NCI-H446 (cell line): ENCODE measurements around the gene NCAPH2.
"Not testable (repeated sequence)": the region's sequence is repeated elsewhere in the genome, so short reads cannot be mapped to it uniquely, and the experiment has no call there.

ENCODE experiments used
- DNase-seq, 2 experiments: peaks; one replicate each; lab custom pipeline; 2025; lab: John Stamatoyannopoulos, UW

Gene NCAPH2

DNA sequence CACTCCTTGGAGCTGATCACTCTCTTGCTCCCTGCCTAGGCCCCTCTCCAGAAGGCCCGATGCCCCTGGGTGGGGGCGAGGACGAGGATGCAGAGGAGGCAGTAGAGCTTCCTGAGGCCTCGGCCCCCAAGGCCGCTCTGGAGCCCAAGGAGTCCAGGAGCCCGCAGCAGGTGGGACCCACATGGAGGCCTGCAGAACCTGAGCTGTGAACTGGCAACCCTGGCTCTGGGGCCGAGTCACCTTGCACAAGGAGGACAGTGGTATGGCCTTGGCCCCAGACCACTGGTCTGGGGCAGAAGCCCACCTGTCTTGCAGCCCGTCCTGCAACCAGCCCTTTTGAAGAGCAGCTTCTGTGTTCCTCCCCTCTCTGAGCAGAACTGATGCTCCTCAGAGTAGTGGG lies 11.1 kb downstream of the NCAPH2 start:
- DNase-seq, result no peak

DNA sequence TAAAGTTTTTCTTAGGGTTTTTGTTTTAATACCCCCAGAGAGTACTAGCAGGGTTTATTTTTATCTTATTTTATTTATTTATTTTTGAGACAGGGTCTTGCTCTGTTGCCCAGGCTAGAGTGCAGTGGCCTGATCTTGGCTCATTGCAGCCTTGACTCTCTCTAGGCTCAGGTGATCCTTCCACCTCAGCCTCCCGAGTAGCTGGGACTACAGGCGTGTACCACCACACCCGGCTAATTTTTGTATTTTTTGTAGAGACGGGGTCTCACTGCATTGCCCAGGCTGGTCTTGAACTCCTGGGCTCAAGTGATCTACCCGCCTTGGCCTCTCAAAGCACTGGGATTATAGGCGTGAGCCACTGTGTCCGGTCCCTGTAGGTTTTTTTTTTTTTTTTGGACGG lies 12.2 kb downstream of the NCAPH2 start:
- not testable (repeated sequence) for DNase-seq

DNA sequence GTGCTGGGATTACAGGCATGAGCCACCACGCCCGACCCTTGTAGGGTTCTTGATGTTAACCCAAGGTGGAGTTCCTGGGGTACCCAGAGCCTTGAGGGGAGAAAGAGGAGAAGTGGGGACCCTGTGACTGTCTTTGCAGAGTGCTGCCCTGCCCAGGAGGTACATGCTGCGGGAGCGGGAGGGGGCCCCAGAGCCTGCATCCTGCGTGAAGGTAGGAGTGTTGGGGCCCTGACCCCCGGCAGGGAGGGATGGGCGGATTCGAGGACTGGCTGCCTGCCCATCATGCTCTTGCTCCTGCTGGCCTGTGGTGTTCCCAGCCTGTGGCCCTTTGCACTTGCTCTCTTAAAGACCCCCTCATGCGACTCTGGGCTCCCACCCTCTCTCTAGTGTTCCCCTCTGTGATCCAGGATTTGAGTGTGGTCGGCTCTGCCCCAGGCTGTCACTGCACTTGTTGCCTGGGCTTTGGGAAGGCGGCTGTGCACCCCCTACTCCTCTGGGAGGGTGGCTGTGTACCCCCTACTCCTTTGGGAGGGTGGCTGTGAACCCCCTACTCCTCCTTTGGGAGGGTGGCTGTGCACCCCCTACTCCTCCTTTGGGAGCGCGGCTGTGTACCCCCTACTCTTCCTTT lies 12.9 kb downstream of the NCAPH2 start:
- DNase-seq, result no peak

DNA sequence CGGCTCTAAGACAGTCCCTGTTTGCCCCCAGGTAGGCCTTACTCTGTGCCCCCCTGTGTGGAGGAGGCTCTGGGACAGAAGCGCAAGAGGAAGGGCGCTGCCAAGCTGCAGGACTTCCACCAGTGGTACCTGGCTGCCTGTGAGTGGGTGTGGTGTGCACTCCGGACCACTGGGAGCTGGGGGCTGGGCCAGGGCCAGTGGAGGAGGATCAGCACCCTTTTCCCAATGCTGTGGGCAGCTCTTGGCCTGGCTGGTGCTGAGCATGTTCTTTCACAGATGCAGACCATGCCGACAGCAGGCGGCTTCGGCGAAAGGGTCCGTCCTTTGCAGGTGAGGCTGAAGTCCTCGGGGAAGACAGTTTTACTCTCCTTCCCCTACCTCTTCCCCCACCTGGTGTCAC lies 13.7 kb downstream of the NCAPH2 start:
- DNase-seq, result no peak

DNA sequence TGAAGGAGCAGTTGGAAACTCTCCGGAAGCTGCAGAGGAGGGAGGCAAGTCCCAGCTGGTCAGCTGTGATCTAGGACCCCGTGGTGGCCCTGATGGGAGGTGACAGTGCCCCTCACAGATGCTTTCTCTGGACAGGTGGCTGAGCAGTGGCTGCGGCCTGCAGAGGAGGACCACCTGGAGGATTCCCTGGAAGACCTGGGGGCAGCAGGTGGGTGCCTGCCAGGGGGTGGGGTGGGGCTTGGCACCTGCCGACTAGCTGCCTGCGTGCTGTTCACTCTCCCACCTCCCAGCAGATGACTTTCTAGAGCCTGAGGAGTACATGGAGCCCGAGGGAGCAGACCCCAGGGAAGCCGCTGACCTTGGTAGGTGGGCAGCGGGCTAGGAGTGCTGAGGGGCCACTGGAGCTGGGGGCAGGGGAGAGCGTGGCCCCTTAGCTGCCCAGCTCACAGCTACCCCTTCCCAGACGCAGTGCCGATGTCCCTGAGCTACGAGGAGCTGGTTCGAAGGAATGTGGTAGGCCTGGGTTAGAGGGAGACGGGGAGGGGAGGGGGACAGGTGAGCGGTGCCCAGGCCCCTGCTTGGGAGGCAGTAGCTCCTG lies 14.3 kb downstream of the NCAPH2 start:
- no peak for DNase-seq

DNA sequence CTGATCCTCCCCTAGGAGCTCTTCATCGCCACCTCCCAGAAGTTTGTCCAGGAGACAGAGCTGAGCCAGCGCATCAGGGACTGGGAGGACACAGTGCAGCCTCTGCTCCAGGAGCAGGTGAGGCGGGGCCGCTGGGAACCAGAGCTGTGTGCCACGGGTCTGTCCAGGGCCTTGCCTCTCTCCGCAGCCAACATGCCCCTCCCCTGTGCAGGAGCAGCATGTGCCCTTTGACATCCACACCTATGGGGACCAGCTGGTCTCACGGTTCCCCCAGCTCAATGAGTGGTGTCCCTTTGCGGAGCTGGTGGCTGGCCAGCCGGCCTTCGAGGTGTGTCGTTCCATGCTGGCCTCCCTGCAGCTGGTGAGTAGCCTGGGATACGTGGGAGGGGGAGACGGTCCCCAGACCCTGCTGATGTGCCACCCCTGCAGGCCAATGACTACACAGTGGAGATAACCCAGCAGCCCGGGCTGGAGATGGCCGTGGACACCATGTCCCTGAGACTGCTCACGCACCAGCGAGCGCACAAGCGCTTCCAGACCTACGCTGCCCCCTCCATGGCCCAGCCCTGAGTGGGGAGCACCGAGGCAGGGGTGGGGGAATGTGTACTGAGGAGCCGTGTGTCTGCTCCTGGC lies 14.9 kb downstream of the NCAPH2 start:
- DNase-seq, result no peak

DNA sequence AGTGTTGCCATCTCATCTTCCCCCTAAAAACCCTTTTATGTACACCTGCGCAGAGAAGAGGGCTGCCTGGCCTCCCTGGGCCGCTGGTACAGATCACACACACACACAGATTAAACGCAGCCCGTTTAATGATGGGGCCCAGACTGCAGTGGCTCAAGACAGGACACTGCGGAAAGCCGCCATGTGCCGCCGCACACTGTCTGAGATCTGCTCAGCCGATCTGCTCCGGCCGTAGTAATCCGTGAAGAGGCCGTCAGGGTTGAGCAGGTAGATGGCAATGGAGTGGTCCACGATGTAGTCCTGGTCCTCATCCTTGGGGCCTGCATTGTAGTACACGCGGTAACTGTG lies 15.4 kb downstream of the NCAPH2 start:
- no peak for DNase-seq

DNA sequence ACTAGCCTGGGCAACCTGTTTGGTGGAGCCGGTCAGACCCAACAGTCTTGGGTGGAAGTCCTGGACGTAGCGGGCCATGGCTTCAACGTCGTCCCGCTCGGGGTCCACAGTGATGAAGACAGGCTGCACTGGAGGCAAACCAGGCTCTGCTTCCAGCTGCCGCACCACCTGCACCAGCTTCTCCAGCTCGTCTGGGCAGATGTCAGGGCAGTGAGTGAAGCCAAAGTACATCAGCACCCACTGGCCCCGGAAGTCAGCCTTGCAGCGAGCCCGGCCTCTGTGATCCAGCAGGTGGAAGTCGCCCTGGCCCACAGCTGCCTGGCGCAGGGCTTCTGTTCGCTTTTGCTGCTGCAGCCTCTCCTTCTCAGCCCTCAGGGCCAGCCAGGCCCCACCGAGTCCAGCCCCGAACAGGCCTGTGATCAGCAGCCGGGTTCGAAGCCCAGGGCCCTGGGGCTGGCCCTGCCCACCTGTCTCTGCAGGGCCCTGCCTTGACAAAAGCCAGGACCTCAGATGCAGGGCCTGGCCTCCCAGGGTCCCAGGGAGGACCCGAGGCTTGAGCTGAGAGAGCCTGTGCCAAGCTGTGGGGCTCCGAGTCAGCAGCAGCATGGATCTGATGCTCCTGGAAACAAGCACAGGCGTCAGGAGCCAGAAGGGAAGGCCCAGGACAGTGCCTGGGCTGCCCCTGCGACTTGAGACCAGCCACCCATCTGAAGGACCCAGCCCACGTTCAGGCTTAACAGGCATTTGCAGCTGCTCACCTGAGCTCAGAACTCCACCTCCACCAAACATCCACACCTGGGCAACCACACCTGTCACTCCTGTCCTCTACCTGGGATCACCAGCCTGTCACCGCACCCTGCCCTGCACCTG lies 16.0 kb downstream of the NCAPH2 start:
- no peak for DNase-seq

DNA sequence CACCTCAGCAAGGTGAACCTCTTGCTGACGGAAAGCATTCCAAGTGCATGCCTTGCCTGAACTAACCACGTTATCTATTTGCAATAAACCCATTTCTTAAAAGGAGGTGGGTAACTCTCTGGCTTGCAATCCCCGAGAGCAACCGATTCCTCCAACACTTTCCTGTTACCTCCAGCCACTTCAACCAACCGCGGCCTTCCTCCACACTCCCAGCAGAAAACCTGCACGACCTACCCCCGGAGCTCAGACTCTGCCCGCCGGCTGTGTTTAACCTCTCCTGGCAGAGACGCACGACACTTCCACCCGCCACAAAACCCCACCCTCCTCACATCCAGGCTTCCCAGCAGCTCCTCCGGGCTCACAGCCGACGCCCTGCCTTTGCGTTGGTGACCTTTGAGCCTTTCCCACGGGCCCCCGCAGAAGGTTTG lies 16.7 kb downstream of the NCAPH2 start:
- DNase-seq, result no peak

DNA sequence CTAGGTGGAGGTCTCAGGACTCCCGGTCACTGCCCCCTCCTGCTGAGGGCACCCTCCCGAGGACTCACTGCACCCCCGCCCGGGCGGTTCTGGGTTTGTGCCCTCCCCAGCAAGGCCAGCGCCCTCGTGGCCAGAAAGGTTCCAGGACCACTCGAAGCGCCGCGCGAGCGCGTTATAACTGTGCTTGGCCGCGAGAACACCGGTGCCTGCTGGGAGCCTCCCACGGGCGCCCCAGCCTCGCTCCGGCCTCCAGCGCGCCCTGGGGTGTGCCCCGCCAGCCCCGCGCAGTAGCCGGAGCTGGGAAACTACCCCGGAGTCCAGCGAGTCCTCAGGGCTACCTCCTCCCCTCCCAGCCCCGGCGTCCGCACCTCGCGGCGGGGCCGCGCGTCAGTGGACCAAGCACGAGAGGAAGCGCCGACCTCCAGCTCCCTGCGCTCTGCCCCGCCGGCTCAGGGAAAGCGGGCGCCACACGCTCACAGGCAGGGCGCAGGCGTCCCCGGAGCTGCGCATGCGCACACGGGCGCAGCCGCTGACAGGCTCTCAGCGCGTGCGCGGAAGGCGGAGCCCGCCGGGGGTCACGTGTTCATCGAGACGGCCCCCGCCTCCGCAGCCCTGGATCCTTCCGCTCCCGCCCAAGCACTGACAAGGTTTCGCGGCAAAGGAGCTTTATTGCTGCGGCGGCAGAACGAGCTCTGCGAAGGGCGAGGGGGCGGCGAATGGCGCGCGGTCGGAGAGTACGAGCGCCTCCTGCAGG lies 17.3 kb downstream of the NCAPH2 start, which contains the start of gene SCO2:
Gene SCO2 (minus strand): TSS at position 495 of the 754 bp plus-strand sequence. CDS start 1,187 bp downstream, outside the sequence.
- DNase-seq, result peak; percentile 93 to 98

DNA sequence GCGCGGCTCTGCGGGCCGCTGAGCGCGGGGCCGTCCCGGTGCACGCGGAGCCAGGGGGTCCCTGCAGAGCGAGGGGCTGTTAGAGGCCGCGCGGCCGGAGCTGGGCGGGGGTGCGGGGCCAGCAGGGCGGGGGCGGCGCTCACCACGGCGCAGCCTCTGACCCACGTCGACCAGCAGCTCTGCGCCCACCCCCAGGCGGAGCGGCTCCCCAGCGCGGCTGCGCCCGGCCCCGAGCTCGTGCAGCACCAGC lies 17.8 kb downstream of the NCAPH2 start:
- DNase-seq, result no peak

DNA sequence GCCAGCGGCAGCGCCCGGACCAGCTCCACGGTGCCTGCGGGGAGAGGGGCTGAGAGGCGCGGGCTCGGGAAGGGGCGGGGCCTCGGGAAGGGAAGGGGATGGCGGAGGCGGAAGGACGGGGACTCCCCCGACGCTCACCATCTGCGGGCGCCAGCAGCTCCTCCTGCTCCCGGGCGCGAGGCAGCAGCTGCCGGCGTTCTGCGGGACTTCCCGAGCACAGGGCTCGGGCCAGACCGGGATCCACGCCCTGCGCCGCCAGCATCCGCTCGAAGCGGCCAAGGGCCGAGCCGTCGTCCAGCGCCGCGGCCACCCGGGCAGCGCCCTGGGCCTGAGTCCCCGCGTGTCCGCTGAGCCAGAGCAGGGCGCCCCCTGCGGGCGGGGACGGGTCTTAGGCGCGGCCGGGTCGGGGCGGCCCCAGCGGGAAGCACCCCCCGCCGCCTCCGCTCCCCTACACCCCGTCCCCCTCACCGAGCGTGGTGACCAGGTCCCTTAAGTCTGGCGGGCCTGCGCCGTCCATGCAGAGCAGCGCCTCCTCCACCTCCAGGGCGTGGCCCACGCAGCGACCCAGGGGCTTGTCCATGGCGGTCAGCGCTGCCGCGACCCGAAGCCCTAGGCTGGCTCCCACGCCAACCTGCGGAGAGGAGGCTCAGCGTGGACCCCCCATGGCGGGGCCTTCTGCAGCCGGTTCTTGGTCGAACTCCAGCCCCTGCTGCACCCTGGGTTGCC lies 18.2 kb downstream of the NCAPH2 start:
- peak; percentile 51 to 76 for DNase-seq

DNA sequence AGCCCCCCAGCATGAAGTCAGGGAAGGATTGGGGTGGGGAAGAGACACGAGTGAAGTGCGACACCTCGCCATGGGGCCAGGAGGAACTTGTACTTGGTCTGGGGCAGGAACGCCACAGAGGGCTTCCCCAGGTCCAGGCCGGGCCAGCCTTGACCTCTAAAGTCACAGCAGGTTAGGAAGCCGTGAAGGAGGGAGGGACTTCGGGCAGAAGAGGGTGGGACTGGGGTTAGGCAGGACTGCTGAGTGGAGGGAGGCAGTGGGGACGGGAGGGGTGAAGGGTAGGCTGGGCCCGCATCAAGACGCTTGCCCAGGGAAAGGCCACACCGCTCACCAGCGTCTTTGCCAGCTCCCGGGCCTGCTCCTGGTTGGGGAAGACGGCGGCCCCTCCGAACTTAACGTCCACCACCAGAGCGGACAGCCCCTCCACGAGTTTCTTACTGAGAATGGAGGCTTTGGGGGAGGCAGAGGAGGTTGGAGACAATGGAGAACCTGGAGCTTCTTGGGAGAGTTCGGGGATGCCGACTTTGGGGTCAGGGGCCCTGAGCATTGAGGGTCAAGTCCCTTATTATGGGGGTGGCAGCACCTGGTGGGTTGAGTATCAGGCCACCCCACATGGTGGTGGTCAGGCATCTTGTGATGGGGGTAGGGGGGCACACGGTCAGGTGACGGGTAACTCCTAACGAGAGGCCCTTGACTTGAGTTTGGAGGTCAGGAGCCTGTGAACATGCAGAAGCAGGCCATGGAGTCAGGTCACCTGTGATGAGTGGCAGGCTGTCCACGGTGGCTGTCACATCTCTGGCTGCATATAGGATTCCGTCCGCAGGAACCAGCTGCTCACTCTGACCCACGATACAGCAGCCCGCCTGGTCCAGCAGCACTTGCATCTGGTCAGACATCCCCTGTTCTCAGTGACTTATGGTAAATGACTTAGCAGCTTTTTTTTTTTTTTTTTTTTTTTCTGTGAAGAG lies 19.1 kb downstream of the NCAPH2 start:
- DNase-seq, result no peak

DNA sequence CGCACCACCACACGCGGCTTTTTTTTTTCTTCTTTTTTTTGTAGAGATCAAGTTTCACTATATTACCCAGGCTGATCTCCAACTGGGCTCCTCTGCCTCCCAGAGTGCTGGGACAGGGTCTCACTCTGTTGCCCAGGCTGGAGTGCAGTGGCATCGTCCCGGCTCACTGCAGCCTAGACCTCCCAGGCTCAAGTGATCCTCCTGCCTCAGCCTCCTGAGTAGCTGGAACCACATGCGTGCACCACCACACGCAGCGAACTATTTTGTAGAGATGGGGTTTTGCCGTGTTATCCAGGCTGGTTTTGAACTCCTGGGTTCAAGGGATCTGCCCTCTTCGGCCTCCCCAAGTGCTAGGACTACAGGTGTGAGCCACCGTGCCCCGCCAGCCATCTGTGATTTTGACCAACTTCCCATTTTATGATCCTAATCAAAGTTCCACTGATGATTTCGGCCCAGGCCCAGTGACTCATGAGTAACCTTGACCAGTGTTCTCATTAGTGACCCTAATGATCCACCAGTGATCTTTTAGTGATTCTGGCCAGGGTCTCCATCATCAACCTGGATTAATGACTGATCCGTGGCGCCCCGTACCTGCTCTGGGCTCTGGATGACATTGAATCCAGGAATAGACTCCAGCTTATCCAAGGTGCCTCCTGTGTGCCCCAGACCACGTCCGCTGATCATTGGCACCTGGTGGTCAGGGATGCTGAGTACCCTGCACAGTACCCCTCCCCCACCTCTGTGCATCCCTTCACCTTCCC lies 20.1 kb downstream of the NCAPH2 start:
- DNase-seq, result no peak

DNA sequence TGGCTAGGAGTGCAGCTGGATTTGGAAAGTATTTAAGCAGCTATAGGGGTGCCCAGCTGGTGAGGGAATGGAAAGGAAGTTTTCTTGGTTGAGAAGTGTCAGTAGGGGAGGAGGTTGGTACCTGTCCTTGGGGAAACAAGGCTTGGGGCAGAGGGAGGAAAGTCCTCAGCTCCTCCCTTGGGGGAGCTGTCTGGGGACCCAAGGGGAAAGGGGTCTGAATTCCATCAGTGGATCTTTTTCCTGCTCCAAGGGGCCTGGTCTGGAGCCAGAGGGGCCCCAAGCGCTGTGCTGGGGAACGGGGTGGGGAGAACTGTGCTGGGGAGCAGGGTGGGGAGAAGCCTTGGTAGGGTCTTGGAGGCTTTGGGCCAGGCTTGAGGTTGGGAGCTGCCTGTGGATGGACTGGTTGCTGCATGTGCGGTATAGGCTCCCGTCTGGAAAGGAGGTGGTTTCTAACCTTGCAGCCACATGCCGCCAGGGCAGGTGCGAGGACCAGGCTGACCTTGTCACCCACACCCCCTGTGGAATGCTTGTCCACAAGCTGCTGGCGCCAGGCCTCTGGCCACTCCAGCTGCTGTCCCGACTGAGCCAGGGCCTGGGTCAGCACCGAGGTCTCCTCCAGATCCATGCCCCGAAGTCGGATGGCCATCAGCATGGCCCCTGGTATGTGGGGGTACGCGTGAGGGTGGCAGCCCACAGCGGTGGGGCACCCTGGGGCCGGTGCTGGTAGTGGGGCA lies 20.8 kb downstream of the NCAPH2 start:
- DNase-seq, result no peak

DNA sequence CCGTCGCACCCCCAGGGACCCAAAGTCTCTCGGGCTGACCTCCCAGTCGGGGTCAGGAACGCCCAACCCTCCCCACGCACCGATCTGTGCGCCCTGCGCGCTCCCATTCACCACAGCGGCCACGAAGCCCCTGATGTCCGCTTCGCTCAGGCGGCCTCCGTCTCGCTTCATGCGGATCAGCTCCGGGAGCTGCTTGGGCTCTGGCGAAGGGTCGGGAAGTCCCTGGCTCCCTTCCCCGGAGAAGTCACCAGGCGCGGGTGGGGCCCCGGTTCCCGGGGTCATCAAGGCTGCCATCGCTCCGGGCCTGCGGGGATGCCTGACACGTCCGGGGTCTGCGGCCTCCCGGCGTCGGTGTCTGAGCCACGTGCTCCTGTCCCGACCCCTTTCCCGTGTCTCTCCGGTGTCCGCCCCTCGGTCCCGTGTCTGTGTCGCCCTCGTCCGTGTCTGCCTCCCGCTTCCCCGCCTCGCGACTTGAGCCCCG lies 21.4 kb downstream of the NCAPH2 start:
- no peak for DNase-seq

DNA sequence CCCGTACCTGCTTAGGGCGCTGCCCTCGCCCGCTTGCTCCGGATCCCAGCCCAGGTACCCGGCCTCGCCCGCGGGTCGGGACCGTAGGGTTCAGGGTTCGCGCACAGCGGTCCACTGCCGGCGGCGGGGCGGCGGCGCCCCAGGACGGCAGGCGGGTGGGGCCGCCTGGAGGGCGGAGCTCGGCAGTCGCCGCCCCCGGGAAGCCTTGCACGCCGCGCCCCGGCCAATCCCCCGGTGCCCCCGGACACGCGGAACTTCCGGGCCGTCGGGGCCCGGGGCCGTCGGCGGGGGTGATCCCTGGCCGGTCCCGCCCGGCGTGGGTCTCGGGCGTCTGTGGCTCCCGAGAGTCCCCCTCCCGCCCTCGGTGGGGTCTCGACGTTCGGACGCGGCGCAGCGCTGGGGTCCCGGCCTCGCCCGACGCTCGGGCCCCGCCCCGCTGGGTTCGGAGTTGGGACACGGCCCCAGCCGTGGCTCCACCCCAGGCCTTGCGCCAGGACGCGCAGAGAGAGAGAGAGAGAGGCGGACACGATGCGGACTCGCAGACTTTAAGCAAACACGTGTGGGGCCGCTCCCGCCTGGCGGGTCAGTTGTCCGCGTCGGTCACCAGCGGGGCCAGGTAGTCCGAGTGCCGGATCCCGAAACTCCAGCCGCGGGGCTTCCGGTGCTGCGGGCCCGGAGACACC lies 22.0 kb downstream of the NCAPH2 start, which contains the start of gene TYMP:
Gene TYMP (minus strand): TSS at position 116 of the 683 bp plus-strand sequence. CDS start 303 bp downstream, outside the sequence.
- DNase-seq, result no peak

DNA sequence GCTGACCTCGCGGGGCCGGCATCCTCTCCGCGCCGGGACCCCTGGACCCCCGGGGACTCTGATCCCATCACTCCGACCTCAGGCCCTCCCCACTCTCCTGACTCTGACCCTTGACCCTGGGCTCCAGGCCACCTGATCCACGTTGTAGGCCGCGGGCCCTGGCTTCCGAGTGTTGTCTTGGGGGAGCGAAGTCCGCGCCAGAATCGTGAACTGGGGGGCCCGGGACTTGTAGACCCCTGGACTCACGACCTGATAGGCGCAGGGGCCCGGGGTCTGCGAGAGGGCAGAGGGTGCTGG lies 22.5 kb downstream of the NCAPH2 start:
- no peak for DNase-seq
